HCT116 (cell line): ENCODE results near the gene TOR1AIP2. TPM values are rescaled to one million over a fixed set of nuclear protein-coding genes. Genes with fewer than 3 reads are reported as not detected.

Source experiments
- ATAC-seq: fragments of 200-7000 bp; cut with Tn5 transposase; 2 replicates; pipeline ENCODE4 v1.9.1; 2020; ENCODE audit warnings: mild to moderate bottlenecking, moderate library complexity
- BruUV-seq: library from RNA; stranded (reverse); fragments of 400-500 nt; replicated peaks from 2 replicates; lab custom pipeline; 2021; lab: Mats Ljungman, UMichigan
- CTCF ChIA-PET: fragments of 300-600 bp; sonication (Branson Sonifier 250); formaldehyde crosslinking; loops from one replicate; lab custom pipeline; 2021; ENCODE audit warnings: antibody characterized with exemption; lab: Charles Lee
- POLR2A ChIA-PET: fragments of 300-600, 350-600 bp; sonication (Branson Sonifier 250); formaldehyde crosslinking; loops from one replicate; lab custom pipeline; 2021; ENCODE audit warnings: antibody characterized with exemption; lab: Charles Lee
- RAD21 ChIA-PET, 2 experiments: fragments of 300-600 bp; sonication (Branson Sonifier 250); formaldehyde crosslinking; loops; one replicate each; lab custom pipeline; 2023; ENCODE audit warnings: low total read pairs in 2 of 2; ENCODE audit not compliant: uncharacterized antibody in 2 of 2, unreplicated experiment in 2 of 2, low non-redundant PET in 1 of 2; lab: Charles Lee
- DNase-seq: peaks from one replicate; pipeline ENCODE4 v3.0.0-alpha.2; 2010; ENCODE audit warnings: low read depth, low spot score
- H2AFZ ChIP-seq: fragments of 200-600 bp; shearing (Covaris generic), sonication (generic); 2 replicates; pipeline ENCODE4 v1.6.1; 2017; ENCODE audit warnings: low read depth, mixed run types, mixed read lengths, antibody characterized with exemption, low read length; ENCODE audit not compliant: poor library complexity, severe bottlenecking
- H3K27ac ChIP-seq: 2 replicates; pipeline ENCODE4 v1.5.1; 2012; ENCODE audit warnings: low read depth, low read length
- H3K27me3 ChIP-seq: fragments of 200-600 bp; sonication (generic); 2 replicates; pipeline ENCODE4 v1.6.1; 2016; ENCODE audit warnings: mixed run types, low read length, mixed read lengths; ENCODE audit not compliant: insufficient read depth
- H3K36me3 ChIP-seq, 2 experiments: fragments of 200-500 bp in 1 of 2; fragments of 200-600 bp in 1 of 2; sonication (Bioruptor generic) in 1 of 2; sonication (generic) in 1 of 2; 2 replicates each; pipeline versions ENCODE4 v1.5.1 to v1.6.1; 2014 to 2016; ENCODE audit warnings: low read length in 2 of 2, inconsistent platforms in 1 of 2, mixed read lengths in 1 of 2, mixed run types in 1 of 2; ENCODE audit not compliant: insufficient read depth in 2 of 2, control insufficient read depth in 1 of 2
- H3K4me1 ChIP-seq, 2 experiments: fragments of 200-600 bp in 1 of 2; sonication (generic) in 1 of 2; 2 replicates each; pipeline versions ENCODE4 v1.5.1 to v1.6.1; 2012 to 2017; ENCODE audit warnings: low read length in 2 of 2, inconsistent platforms in 1 of 2, mild to moderate bottlenecking in 1 of 2, mixed read lengths in 1 of 2, mixed run types in 1 of 2, moderate library complexity in 1 of 2; ENCODE audit not compliant: insufficient read depth in 2 of 2, control insufficient read depth in 1 of 2
- H3K4me2 ChIP-seq: fragments of 200-600 bp; sonication (generic); 2 replicates; pipeline ENCODE4 v1.6.1; 2017; ENCODE audit warnings: mixed run types, low read length, mixed read lengths
- H3K4me3 ChIP-seq, 2 experiments: fragments of 200-600 bp in 1 of 2; sonication (generic) in 1 of 2; replicated peaks in 1 of 2; 2 replicates each; pipeline ENCODE4 v1.5.1; 2011 to 2016; ENCODE audit warnings: low read length in 2 of 2, control low read depth in 1 of 2, low read depth in 1 of 2, mild to moderate bottlenecking in 1 of 2, mixed read lengths in 1 of 2, mixed run types in 1 of 2
- H3K79me2 ChIP-seq: fragments of 200-600 bp; sonication (generic); 2 replicates; pipeline ENCODE4 v1.6.1; 2017; ENCODE audit warnings: mild to moderate bottlenecking, mixed run types, low read length, moderate library complexity, mixed read lengths; ENCODE audit not compliant: insufficient read depth
- H3K9ac ChIP-seq: fragments of 200-600 bp; sonication (generic); 2 replicates; pipeline ENCODE4 v1.6.1; 2016; ENCODE audit warnings: low read length, mixed read lengths
- H3K9me2 ChIP-seq: fragments of 200-600 bp; sonication (generic), shearing (Covaris generic); 2 replicates; pipeline ENCODE4 v1.6.1; 2017; ENCODE audit warnings: mixed run types, mild to moderate bottlenecking, moderate library complexity; ENCODE audit not compliant: insufficient read depth
- H3K9me3 ChIP-seq, 2 experiments: fragments of 200-500 bp in 1 of 2; fragments of 200-600 bp in 1 of 2; sonication (Bioruptor generic) in 1 of 2; sonication (generic) in 1 of 2; 2 replicates each; pipeline ENCODE4 v1.6.1; 2014 to 2017; ENCODE audit warnings: low read length in 2 of 2, mixed read lengths in 2 of 2, inconsistent platforms in 1 of 2, low read depth in 1 of 2, mild to moderate bottlenecking in 1 of 2, mixed run types in 1 of 2, moderate library complexity in 1 of 2; ENCODE audit not compliant: control insufficient read depth in 1 of 2, insufficient read depth in 1 of 2
- H4K20me1 ChIP-seq: fragments of 200-600 bp; sonication (generic), shearing (Covaris generic); 2 replicates; pipeline ENCODE4 v1.6.1; 2017; ENCODE audit warnings: mixed run types, mild to moderate bottlenecking, moderate library complexity; ENCODE audit not compliant: insufficient read depth
- CBX3 ChIP-seq: IDR thresholded peaks from 2 replicates; pipeline ENCODE4 v1.6.1; 2012; ENCODE audit warnings: low read depth
- CEBPB ChIP-seq: IDR thresholded peaks from 2 replicates; pipeline ENCODE4 v1.6.1; 2012; ENCODE audit warnings: low read depth
- CTCF ChIP-seq, 3 experiments: fragments of 200-600 bp in 1 of 3; sonication (generic) in 1 of 3; IDR thresholded peaks in 2 of 3; conservative IDR thresholded peaks in 1 of 3; 2 replicates each; pipeline ENCODE4 v1.5.1; 2012 to 2017; ENCODE audit warnings: low read depth in 2 of 3, low read length in 2 of 3, antibody characterized with exemption in 1 of 3, borderline replicate concordance in 1 of 3, control low read depth in 1 of 3, mild to moderate bottlenecking in 1 of 3, mixed read lengths in 1 of 3, mixed run types in 1 of 3, moderate library complexity in 1 of 3; ENCODE audit not compliant: insufficient read depth in 1 of 3
- EGR1 ChIP-seq: IDR thresholded peaks from 2 replicates; pipeline ENCODE4 v1.6.1; 2012; ENCODE audit warnings: low read depth
- FOSL1 ChIP-seq: IDR thresholded peaks from 2 replicates; pipeline ENCODE4 v1.6.1; 2012; ENCODE audit warnings: low read depth
- JUND ChIP-seq: IDR thresholded peaks from 2 replicates; pipeline ENCODE4 v1.6.1; 2012
- RAD21 ChIP-seq: IDR thresholded peaks from 2 replicates; pipeline ENCODE4 v1.6.1; 2012; ENCODE audit warnings: low read depth, mild to moderate bottlenecking
- SP1 ChIP-seq: IDR thresholded peaks from 2 replicates; pipeline ENCODE4 v1.6.1; 2012; ENCODE audit warnings: low read depth
- SRF ChIP-seq: IDR thresholded peaks from 2 replicates; pipeline ENCODE4 v1.6.1; 2012; ENCODE audit warnings: low read depth
- TCF7L2 ChIP-seq: IDR thresholded peaks from 2 replicates; pipeline ENCODE4 v1.7.0; 2011; ENCODE audit warnings: borderline replicate concordance, inconsistent platforms; ENCODE audit not compliant: insufficient read depth, insufficient read length; ENCODE audit errors: extremely low read depth
- ZBTB33 ChIP-seq: IDR thresholded peaks from 2 replicates; pipeline ENCODE4 v1.6.1; 2011; ENCODE audit warnings: mild to moderate bottlenecking, low read length, moderate library complexity; ENCODE audit not compliant: insufficient replicate concordance; ENCODE audit errors: extremely low read depth
- intact Hi-C: fragments of 100-400 bp; cut with micrococcal nuclease; formaldehyde crosslinking; loops from 2 replicates; pipeline ENCODE4 v1.10.0; 2022
- total RNA-seq: library from RNA; stranded (reverse); gene quantifications from one replicate; pipeline ENCODE4 v1.2.1, GENCODE V29; 2021; ENCODE audit not compliant: unreplicated experiment

The TOR1AIP2 gene
- total RNA-seq, 1 experiment from 2014 or later: 106 TPM

- no peak for TF ChIP-seq EGR1
- TF ChIP-seq ZBTB33: no peak
- no peak for TF ChIP-seq TCF7L2
- TF ChIP-seq CTCF (IDR thresholded peaks at IDR 0.05 in 2 of 3, conservative IDR thresholded peaks at IDR 0.05 in 1 of 3; ENCODE audit: borderline replicate concordance in 1 of 3, insufficient read depth in 1 of 3, low read depth in 2 of 3, low read length in 2 of 3): no peak
- no peak for TF ChIP-seq SP1
- no peak for TF ChIP-seq FOSL1
- no peak for TF ChIP-seq CEBPB
Measured at GRCh38 chr1:179921981-179922872, 44.6 kb upstream of the TOR1AIP2 start (continued).

- RAD21 ChIA-PET: no interaction called here
- Histone ChIP-seq H3K4me2 (no peak overlapping the region), H3K9me3 (no peaks in the 10 kb centered on the region), H4K20me1 (no peaks in the 10 kb centered on the region), H3K27me3 (no peaks in the 10 kb centered on the region), H2AFZ (no peak overlapping the region), H3K4me3 (no peak overlapping the region), H3K4me1 (no peaks in the 10 kb centered on the region), H3K9me2 (no peaks in the 10 kb centered on the region), H3K27ac (no peak overlapping the region), H3K36me3 (peaks cover 4 to 16% of the 10 kb centered on the region in 2 experiments; a peak in 2 of 4 replicates), H3K9ac (no peak overlapping the region), H3K79me2 (no peaks in the 10 kb centered on the region)
- intact Hi-C loops: no loop called here
- no peak for DNase-seq
- TF ChIP-seq CBX3 (no peak), SRF (no peak), JUND (no peak), RAD21 (no peak)
- POLR2A ChIA-PET: no interaction called here
- BruUV-seq: no TSS peak
- CTCF ChIA-PET: no interaction called here
- no peak for ATAC-seq
Measured at GRCh38 chr1:179921472-179921871, 43.9 kb upstream of the TOR1AIP2 start.
